ENCODE measurements around the gene TNC. TPM values are rescaled to one million over a fixed set of nuclear protein-coding genes. Genes with fewer than 3 reads are reported as not detected.

Gene TNC
- total and polyA plus RNA-seq, 2 of the 4 experiments (the other 2 are of a cell fraction), result 192 to 253 TPM

GRCh38 chr9:115018547-115019435 lies 99.2 kb downstream of the TNC start (continued):
- peak; percentile 57; the same call in 1 of the 2 replicates for TF ChIP-seq CEBPB (IDR thresholded peaks at IDR 0.05; ENCODE audit: low read depth, low read length)
- no peak for TF ChIP-seq RAD21 (IDR thresholded peaks at IDR 0.05; ENCODE audit: low read length)
- peak; percentile 19 for TF ChIP-seq MAFK (IDR thresholded peaks at IDR 0.05; ENCODE audit: low read depth, low read length)

- no peak for DNase-seq
- Histone ChIP-seq H2AK9ac (replicated peaks; ENCODE audit: low read depth, low read length, poor library complexity) (no peak overlapping the region), H3K23ac (ENCODE audit: low read depth, low read length) (no peak overlapping the region), H3K4me2 (ENCODE audit: low read depth, low read length) (no peak overlapping the region), H3K4ac (ENCODE audit: low read depth, low read length) (peak overlapping the region; percentile 34; the same call in 1 of the 2 replicates), H4K91ac (ENCODE audit: insufficient read depth, low read depth, low read length) (peak overlapping the region; percentile 31), H3K27me3 (ENCODE audit: control insufficient read depth, insufficient read depth, low read length) (peaks cover 5% of the 10 kb centered on the region; the same call in 1 of the 2 replicates), H4K20me1 (ENCODE audit: insufficient read depth, low read length) (no peaks in the 10 kb centered on the region), H3K9me1 (ENCODE audit: insufficient read depth, low read length) (peaks cover 15% of the 10 kb centered on the region), H3K79me1 (ENCODE audit: low read depth in 1 of 2, low read length in 2 of 2) (no peaks in the 10 kb centered on the region), H3K9ac (ENCODE audit: low read depth, low read length) (no peak overlapping the region), H3K4me3 (ENCODE audit: insufficient read depth, low read depth, low read length) (no peak overlapping the region), H2BK20ac (ENCODE audit: low read depth, low read length) (0 out of 2 replicates have a peak overlapping the region, but pooled peaks have one; percentile 10), H4K8ac (ENCODE audit: low read depth in 2 of 2, low read length in 2 of 2) (peak overlapping the region in 1 of 2 experiments; percentile 11; a peak in 1 of 4 replicates), H3K56ac (ENCODE audit: extremely low read depth, insufficient read depth, low read length) (no peak overlapping the region), H3K4me1 (ENCODE audit: control insufficient read depth, insufficient read depth, low read length) (peaks cover 14% of the 10 kb centered on the region), H3K14ac (replicated peaks; ENCODE audit: low read depth, low read length) (no peak overlapping the region), H2AFZ (replicated peaks; ENCODE audit: low read length, poor library complexity) (no peak overlapping the region), H2BK5ac (ENCODE audit: low read depth, low read length, poor library complexity, severe bottlenecking) (no peak overlapping the region), H2BK120ac (ENCODE audit: low read depth, low read length) (peak overlapping the region; percentile 13), H2AK5ac (ENCODE audit: low read depth, low read length) (peak overlapping the region; percentile 3; the same call in 1 of the 2 replicates), H2BK15ac (ENCODE audit: low read depth, low read length) (peak overlapping the region; percentile 34; the same call in 2 of the 3 replicates), H3K9me3 (ENCODE audit: control insufficient read depth, insufficient read depth, low read length) (no peaks in the 10 kb centered on the region), H3K36me3 (ENCODE audit: control insufficient read depth, insufficient read depth, low read length) (peaks cover 7% of the 10 kb centered on the region), H3K18ac (ENCODE audit: low read depth, low read length) (peak overlapping the region; percentile 69; the same call in 1 of the 2 replicates), H4K5ac (ENCODE audit: low read depth, low read length) (peak overlapping the region; percentile 56; the same call in 1 of the 2 replicates), H3K27ac (ENCODE audit: insufficient read depth, low read length) (no peak overlapping the region)
- no TSS peak for BruUV-seq (replicated peaks)
- dilution Hi-C loops (cut with HindIII; ENCODE audit: low sequenced_read_pairs, unreplicated experiment) (no loop called here), in situ Hi-C loops (cut with MboI; ENCODE audit: low sequenced_read_pairs) (loop anchor here (10.0 kb wide), 3 partner anchors 508 to 602 kb away; no protein-coding TSS in a partner anchor), intact Hi-C loops (cut with micrococcal nuclease) (loop anchor here (5.0 to 10.0 kb wide), 3 partner anchors 196 to 582 kb away; no protein-coding TSS in a partner anchor)
- POLR2A ChIA-PET (ENCODE audit: unreplicated experiment), result no interaction called here
- CTCF ChIA-PET, result interaction anchor here (0.6 to 1.1 kb wide), 2 partner anchors 273 to 508 kb away, joined by 3 to 7 read pairs; no protein-coding TSS in a partner anchor
- 60% methylated on average over 3 of the region's 5 CpGs; no CpG with 5 or more reads in 1 of the 2 experiments for WGBS, 2 experiments (ENCODE audit: extremely low coverage in 2 of 2, insufficient read length in 1 of 2)
- no peak for ATAC-seq (ENCODE audit: low read depth)
- TF ChIP-seq BHLHE40 (IDR thresholded peaks at IDR 0.05; ENCODE audit: low read depth, low read length), result no peak
- no peak for TF ChIP-seq FOS (IDR thresholded peaks at IDR 0.05; ENCODE audit: low read depth, low read length)
- TF ChIP-seq CEBPB (IDR thresholded peaks at IDR 0.05; ENCODE audit: low read depth, low read length), result no peak
- TF ChIP-seq ELK1 (IDR thresholded peaks at IDR 0.05; ENCODE audit: borderline replicate concordance, low read depth, low read length), result no peak
- no peak for TF ChIP-seq MXI1 (IDR thresholded peaks at IDR 0.05; ENCODE audit: borderline replicate concordance, low read depth, low read length)
- no peak for TF ChIP-seq RAD21 (IDR thresholded peaks at IDR 0.05; ENCODE audit: low read length)
- no peak for TF ChIP-seq NFE2L2 (IDR thresholded peaks at IDR 0.05; ENCODE audit: low read depth, low read length)
- TF ChIP-seq RFX5 (IDR thresholded peaks at IDR 0.05; ENCODE audit: low read depth, low read length), result no peak
- no peak for TF ChIP-seq CTCF (conservative IDR thresholded peaks at IDR 0.05; ENCODE audit: low read depth, low read length)
- TF ChIP-seq CHD1 (IDR thresholded peaks at IDR 0.05; ENCODE audit: low read depth, low read length), result no peak
- no peak for TF ChIP-seq POLR2A (IDR thresholded peaks at IDR 0.05; ENCODE audit: low read depth, low read length)
These were observed 101.6 kb downstream of the TNC start for GRCh38 chr9:115016344-115016743.

All from IMR-90 (cell line).